Hindlimb muscle (tissue), 1 donor: ENCODE measurements around the gene AGR3. TPM values are rescaled to one million over a fixed set of nuclear protein-coding genes. Genes with fewer than 3 reads are reported as not detected.
"Not testable (repeated sequence)": the region's sequence is repeated elsewhere in the genome, so short reads cannot be mapped to it uniquely, and the experiment has no call there.

Experiments
- DNase-seq: peaks from one replicate; pipeline ENCODE4 v3.0.0-alpha.2; 2013
- polyA plus RNA-seq: library from polyadenylated mRNA; unstranded; fragments of 120-200 nt; gene quantifications from one replicate; pipeline ENCODE4 v1.2.1, GENCODE V29; 2013; ENCODE audit not compliant: insufficient read length

The AGR3 gene
- polyA plus RNA-seq, 1 donor, result not detected

GRCh38 chr7:16891338-16891737 is 9.6 kb upstream of the AGR3 start:
- DNase-seq, result peak; percentile 29

- no peak for DNase-seq
These were observed 8.2 kb upstream of the AGR3 start for GRCh38 chr7:16889851-16890415.

GRCh38 chr7:16889305-16889704 is 7.5 kb upstream of the AGR3 start:
- DNase-seq, result no peak

- no peak for DNase-seq
These were observed 2.1 kb upstream of the AGR3 start for GRCh38 chr7:16883918-16884317.

GRCh38 chr7:16880554-16880953 is 1.2 kb downstream of the AGR3 start:
- no peak for DNase-seq

GRCh38 chr7:16879181-16879580 is 2.6 kb downstream of the AGR3 start:
- no peak for DNase-seq

GRCh38 chr7:16875861-16876260 is 5.9 kb downstream of the AGR3 start:
- no peak for DNase-seq

GRCh38 chr7:16874066-16874465 is 7.7 kb downstream of the AGR3 start:
- DNase-seq, result no peak

- no peak for DNase-seq
These were observed 14.5 kb downstream of the AGR3 start for GRCh38 chr7:16867328-16867727.

- not testable (repeated sequence) for DNase-seq
These were observed 28.6 kb downstream of the AGR3 start for GRCh38 chr7:16853189-16853588.

- DNase-seq, result no peak
These were observed 30.0 kb downstream of the AGR3 start for GRCh38 chr7:16851829-16852228.

GRCh38 chr7:16850614-16851466 is 30.9 kb downstream of the AGR3 start:
- DNase-seq, result no peak

GRCh38 chr7:16849296-16850148 is 32.3 kb downstream of the AGR3 start:
- DNase-seq, result no peak

GRCh38 chr7:16847381-16847860 is 34.4 kb downstream of the AGR3 start:
- DNase-seq, result no peak

- DNase-seq, result no peak
These were observed 35.1 kb downstream of the AGR3 start for GRCh38 chr7:16846601-16847165.

GRCh38 chr7:16845746-16846145 is 36.0 kb downstream of the AGR3 start:
- no peak for DNase-seq

GRCh38 chr7:16841681-16842080 is 40.1 kb downstream of the AGR3 start:
- DNase-seq, result no peak

GRCh38 chr7:16840094-16840493 is 41.7 kb downstream of the AGR3 start:
- no peak for DNase-seq

GRCh38 chr7:16839646-16840045 is 42.1 kb downstream of the AGR3 start:
- no peak for DNase-seq

GRCh38 chr7:16838891-16839290 is 42.9 kb downstream of the AGR3 start:
- DNase-seq, result no peak

- no peak for DNase-seq
These were observed 43.4 kb downstream of the AGR3 start for GRCh38 chr7:16838386-16838785.

- no peak for DNase-seq
These were observed 45.3 kb downstream of the AGR3 start for GRCh38 chr7:16836481-16836880.

GRCh38 chr7:16833373-16833772 is 48.4 kb downstream of the AGR3 start:
- DNase-seq, result no peak
